NT2/D1 (cell line): Measurements from ENCODE around the gene ACP4.

Source experiments
- SUZ12 ChIP-seq: IDR thresholded peaks from 2 replicates; pipeline ENCODE4 v1.6.1; 2011; ENCODE audit not compliant: insufficient read length, insufficient read depth; ENCODE audit errors: extremely low read depth
- YY1 ChIP-seq: IDR thresholded peaks from 2 replicates; pipeline ENCODE4 v1.6.1; 2011; ENCODE audit not compliant: insufficient read length, insufficient read depth
- ZNF274 ChIP-seq: IDR thresholded peaks from 2 replicates; pipeline ENCODE4 v1.6.1; 2011; ENCODE audit warnings: mild to moderate bottlenecking, low read depth, low read length

GRCh38 chr19:50814883-50815282 lies 24.7 kb downstream of the ACP4 start:
- no peak for TF ChIP-seq SUZ12
- no peak for TF ChIP-seq ZNF274
- no peak for TF ChIP-seq YY1
